Mucosa of stomach (tissue), 1 donor: ENCODE measurements around the gene TRDN.
"Not testable (repeated sequence)": the region's sequence is repeated elsewhere in the genome, so short reads cannot be mapped to it uniquely, and the experiment has no call there.

Experiments used
- H3K27me3 ChIP-seq: one replicate; pipeline ENCODE4 v1.7.0; 2013; ENCODE audit warnings: mild to moderate bottlenecking, low read length; ENCODE audit not compliant: control insufficient read depth, insufficient read depth
- H3K36me3 ChIP-seq: one replicate; pipeline ENCODE4 v1.7.0; 2013; ENCODE audit warnings: low read length; ENCODE audit not compliant: control insufficient read depth, insufficient read depth
- H3K4me1 ChIP-seq: one replicate; pipeline ENCODE4 v1.7.0; 2013; ENCODE audit warnings: mild to moderate bottlenecking, low read length; ENCODE audit not compliant: control insufficient read depth, insufficient read depth
- H3K4me3 ChIP-seq: one replicate; pipeline ENCODE4 v1.7.0; 2013; ENCODE audit warnings: low read length
- H3K9ac ChIP-seq: one replicate; pipeline ENCODE4 v1.7.0; 2013; ENCODE audit warnings: mild to moderate bottlenecking, low read length, moderate library complexity
- H3K9me3 ChIP-seq: one replicate; pipeline ENCODE4 v1.7.0; 2013; ENCODE audit warnings: mild to moderate bottlenecking, low read length, moderate library complexity; ENCODE audit not compliant: control insufficient read depth
- donor health status: Pancreatic carcinoma.

Gene TRDN

DNA sequence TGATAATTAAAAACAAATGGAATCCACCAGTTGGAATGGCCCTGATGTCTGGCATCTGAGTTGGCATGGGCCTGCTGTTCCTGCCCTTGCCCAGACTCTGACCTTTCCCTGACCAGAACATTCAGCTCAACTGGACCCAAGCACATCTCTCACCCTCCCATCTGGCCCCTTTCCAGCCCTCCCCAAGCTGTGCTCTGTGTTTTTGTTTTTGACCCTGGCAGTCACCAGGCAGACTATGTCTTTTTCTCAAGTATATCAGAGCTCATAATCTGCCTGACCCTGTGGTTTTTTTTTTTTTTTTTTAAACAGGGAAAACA, 117.6 kb downstream of the TRDN start:
- Histone ChIP-seq H3K4me1 (no peaks in the 10 kb centered on the region), H3K27me3 (no peaks in the 10 kb centered on the region), H3K9me3 (no peaks in the 10 kb centered on the region), H3K9ac (no peak overlapping the region), H3K4me3 (no peak overlapping the region), H3K36me3 (no peaks in the 10 kb centered on the region)

GRCh38 chr6:123518441-123519188, 118.1 kb downstream of the TRDN start:
- no peak overlapping the region for H3K4me3 ChIP-seq
- H3K9ac ChIP-seq: no peak overlapping the region
- no peaks in the 10 kb centered on the region for H3K9me3 ChIP-seq
- no peaks in the 10 kb centered on the region for H3K27me3 ChIP-seq
- no peaks in the 10 kb centered on the region for H3K36me3 ChIP-seq
- no peaks in the 10 kb centered on the region for H3K4me1 ChIP-seq

DNA sequence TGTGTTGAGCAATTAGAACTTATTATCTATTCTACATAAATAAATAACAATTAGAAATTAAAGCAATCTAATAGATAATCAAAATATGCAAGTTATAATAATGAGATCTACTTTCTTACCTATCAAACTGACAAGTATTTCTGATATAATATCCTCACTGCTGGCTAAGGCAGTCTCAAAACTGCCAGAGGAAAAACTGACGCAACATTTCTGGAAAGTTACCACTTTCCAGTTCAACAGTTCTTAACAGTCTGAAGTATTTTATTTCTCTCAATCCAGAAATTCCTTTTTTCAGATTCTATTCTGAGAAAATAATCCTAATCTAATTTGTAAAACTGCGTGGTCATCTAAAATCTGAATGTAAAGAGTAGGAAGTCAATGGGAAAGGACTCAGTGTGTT, 121.0 kb downstream of the TRDN start:
- H3K9ac ChIP-seq: no peak overlapping the region
- H3K4me3 ChIP-seq: no peak overlapping the region
- no peaks in the 10 kb centered on the region for H3K27me3 ChIP-seq
- no peaks in the 10 kb centered on the region for H3K36me3 ChIP-seq
- H3K9me3 ChIP-seq: no peaks in the 10 kb centered on the region
- H3K4me1 ChIP-seq: no peaks in the 10 kb centered on the region

DNA sequence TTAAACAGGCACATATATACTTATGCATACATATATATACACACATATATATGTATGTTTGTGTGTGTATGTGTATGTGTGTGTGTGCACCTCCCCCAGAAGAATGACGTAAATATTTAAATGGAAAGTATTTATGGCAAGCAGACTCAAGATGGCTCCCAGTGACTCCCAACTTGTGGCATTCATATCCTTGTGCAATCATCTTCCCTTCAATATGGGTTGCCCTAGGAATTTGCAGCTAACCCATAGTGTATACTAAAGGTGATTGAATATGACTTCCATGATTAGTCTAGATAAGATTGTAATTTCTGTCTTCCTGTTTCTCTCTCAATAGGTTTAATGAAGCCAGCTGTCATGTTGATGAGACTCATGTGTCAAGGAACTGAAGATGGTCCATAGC, 127.6 kb downstream of the TRDN start:
- Histone ChIP-seq H3K4me1 (no peaks in the 10 kb centered on the region), H3K9me3 (no peaks in the 10 kb centered on the region), H3K27me3 (no peaks in the 10 kb centered on the region), H3K4me3 (no peak overlapping the region), H3K36me3 (no peaks in the 10 kb centered on the region), H3K9ac (no peak overlapping the region)

DNA sequence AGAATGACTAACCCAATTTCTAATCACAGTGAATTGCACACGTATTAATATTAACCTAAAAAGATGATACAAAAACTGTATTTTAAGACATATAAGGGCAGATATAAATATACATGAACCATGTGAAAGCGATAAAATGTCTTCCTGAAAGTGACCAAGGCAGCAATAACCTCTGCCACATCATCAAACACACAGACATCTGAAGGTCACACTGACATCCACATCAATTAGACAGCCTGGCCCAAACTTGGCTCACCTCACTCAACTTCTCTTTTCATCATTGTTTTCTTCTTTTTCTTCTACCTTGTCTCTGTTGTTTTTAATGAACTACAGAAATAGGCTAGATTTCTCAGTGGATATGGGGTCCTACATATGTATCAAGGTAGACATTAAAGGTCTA, 128.5 kb downstream of the TRDN start:
- Histone ChIP-seq H3K9ac (no peak overlapping the region), H3K9me3 (no peaks in the 10 kb centered on the region), H3K36me3 (no peaks in the 10 kb centered on the region)

GRCh38 chr6:123507582-123507981, 129.2 kb downstream of the TRDN start:
- Histone ChIP-seq H3K9me3 (no peaks in the 10 kb centered on the region), H3K36me3 (no peaks in the 10 kb centered on the region), H3K9ac (no peak overlapping the region), H3K4me3 (no peak overlapping the region), H3K27me3 (no peaks in the 10 kb centered on the region), H3K4me1 (no peaks in the 10 kb centered on the region)

More for the DNA sequence above, 128.5 kb downstream of the TRDN start:
- H3K27me3 ChIP-seq: no peaks in the 10 kb centered on the region
- no peak overlapping the region for H3K4me3 ChIP-seq
- H3K4me1 ChIP-seq: no peaks in the 10 kb centered on the region

- Histone ChIP-seq H3K4me1 (no peaks in the 10 kb centered on the region), H3K4me3 (no peak overlapping the region), H3K36me3 (no peaks in the 10 kb centered on the region), H3K9me3 (no peaks in the 10 kb centered on the region), H3K27me3 (no peaks in the 10 kb centered on the region), H3K9ac (no peak overlapping the region)
These were observed 133.1 kb downstream of the TRDN start for GRCh38 chr6:123503619-123504018.

DNA sequence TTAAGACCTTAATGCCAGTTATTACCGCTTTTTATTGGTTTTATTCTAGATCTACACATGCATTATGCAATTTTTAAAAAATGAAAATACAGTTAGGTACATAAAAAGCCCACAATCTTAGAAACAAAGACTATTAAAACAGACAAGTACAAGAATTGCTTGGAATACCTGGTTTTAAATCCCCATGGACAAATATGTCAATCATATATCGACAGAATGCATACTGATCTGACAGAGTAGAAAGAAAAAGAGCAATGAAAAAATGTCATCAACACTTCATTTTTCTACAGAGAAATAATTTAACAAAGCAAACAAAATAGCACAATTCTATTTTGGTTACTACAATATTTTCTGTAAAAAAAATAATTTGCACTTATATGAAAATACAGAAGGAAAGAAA, 139.7 kb downstream of the TRDN start:
- H3K9me3 ChIP-seq: no peaks in the 10 kb centered on the region
- no peaks in the 10 kb centered on the region for H3K4me1 ChIP-seq
- H3K27me3 ChIP-seq: no peaks in the 10 kb centered on the region
- no peak overlapping the region for H3K9ac ChIP-seq
- no peak overlapping the region for H3K4me3 ChIP-seq
- no peaks in the 10 kb centered on the region for H3K36me3 ChIP-seq

- no peak overlapping the region for H3K4me3 ChIP-seq
- no peaks in the 10 kb centered on the region for H3K9me3 ChIP-seq
- no peaks in the 10 kb centered on the region for H3K36me3 ChIP-seq
- no peak overlapping the region for H3K9ac ChIP-seq
- H3K27me3 ChIP-seq: no peaks in the 10 kb centered on the region
- no peaks in the 10 kb centered on the region for H3K4me1 ChIP-seq
These were observed 147.2 kb downstream of the TRDN start for GRCh38 chr6:123489589-123489988.

DNA sequence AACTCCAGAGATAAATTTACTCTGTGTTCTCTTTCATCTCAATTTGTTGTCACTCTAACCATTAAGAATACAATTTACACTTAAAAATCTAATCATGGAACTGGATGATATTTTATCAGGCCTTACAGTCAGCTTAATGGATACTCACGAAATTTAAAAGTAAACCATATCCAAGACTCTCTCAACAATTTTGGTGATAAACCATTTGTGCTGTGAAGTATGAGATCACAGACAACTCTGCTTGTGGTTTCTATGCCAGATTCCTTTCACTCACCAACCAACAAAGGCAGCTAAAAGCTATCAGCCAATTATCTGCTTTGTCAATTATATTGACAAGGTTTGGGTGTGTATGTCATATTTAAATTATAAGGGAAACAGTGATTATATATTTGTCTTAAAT, 155.8 kb downstream of the TRDN start:
- H3K36me3 ChIP-seq: no peaks in the 10 kb centered on the region
- no peak overlapping the region for H3K9ac ChIP-seq
- H3K4me3 ChIP-seq: no peak overlapping the region
- H3K4me1 ChIP-seq: no peaks in the 10 kb centered on the region
- no peaks in the 10 kb centered on the region for H3K27me3 ChIP-seq
- no peaks in the 10 kb centered on the region for H3K9me3 ChIP-seq

DNA sequence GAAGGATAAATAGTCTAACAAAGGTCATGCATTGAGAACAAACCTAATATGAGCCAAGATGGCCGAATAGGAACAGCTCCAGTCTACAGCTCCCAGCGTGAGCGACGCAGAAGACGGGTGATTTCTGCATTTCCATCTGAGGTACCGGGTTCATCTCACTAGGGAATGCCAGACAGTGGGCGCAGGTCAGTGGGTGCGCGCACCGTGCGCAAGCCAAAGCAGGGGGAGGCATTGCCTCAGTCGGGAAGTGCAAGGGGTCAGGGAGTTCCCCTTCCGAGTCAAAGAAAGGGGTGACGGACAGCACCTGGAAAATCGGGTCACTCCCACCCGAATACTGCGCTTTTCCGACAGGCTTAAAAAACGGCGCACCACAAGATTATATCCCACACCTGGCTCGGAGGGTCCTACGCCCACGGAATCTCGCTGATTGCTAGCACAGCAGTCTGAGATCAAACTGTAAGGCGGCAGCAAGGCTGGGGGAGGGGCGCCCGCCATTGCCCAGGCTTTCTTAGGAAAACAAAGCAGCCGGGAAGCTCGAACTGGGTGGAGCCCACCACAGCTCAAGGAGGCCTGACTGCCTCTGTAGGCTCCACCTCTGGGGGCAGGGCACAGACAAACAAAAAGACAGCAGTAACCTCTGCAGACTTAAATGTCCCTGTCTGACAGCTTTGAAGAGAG, 164.6 kb downstream of the TRDN start:
- H3K4me1 ChIP-seq, H3K4me3 ChIP-seq, H3K27me3 ChIP-seq, H3K9ac ChIP-seq, H3K9me3 ChIP-seq, H3K36me3 ChIP-seq: not testable (repeated sequence)

DNA sequence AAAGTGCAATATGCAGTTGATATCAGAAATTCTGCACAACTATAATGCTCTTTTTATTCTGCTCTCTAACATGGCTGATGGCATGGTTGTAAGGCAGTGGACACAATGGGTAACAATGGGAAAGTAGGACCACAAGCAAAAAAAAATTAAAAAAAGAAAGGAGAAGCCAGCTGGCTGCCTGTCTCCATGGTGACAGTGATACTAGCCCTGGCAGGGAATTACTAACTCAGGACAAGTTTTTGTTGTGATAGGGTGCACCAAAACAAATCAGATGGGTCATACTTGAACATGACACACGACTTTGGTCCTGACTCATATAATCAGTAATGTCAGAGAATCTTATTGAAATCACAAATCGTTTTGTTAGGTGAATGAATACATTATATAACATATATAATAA, 169.4 kb downstream of the TRDN start:
- no peaks in the 10 kb centered on the region for H3K36me3 ChIP-seq
- H3K9ac ChIP-seq: no peak overlapping the region
- no peaks in the 10 kb centered on the region for H3K4me1 ChIP-seq
- H3K9me3 ChIP-seq: no peaks in the 10 kb centered on the region
- H3K4me3 ChIP-seq: no peak overlapping the region
- no peaks in the 10 kb centered on the region for H3K27me3 ChIP-seq
